ENCODE results near the gene CCDC120.

DNA sequence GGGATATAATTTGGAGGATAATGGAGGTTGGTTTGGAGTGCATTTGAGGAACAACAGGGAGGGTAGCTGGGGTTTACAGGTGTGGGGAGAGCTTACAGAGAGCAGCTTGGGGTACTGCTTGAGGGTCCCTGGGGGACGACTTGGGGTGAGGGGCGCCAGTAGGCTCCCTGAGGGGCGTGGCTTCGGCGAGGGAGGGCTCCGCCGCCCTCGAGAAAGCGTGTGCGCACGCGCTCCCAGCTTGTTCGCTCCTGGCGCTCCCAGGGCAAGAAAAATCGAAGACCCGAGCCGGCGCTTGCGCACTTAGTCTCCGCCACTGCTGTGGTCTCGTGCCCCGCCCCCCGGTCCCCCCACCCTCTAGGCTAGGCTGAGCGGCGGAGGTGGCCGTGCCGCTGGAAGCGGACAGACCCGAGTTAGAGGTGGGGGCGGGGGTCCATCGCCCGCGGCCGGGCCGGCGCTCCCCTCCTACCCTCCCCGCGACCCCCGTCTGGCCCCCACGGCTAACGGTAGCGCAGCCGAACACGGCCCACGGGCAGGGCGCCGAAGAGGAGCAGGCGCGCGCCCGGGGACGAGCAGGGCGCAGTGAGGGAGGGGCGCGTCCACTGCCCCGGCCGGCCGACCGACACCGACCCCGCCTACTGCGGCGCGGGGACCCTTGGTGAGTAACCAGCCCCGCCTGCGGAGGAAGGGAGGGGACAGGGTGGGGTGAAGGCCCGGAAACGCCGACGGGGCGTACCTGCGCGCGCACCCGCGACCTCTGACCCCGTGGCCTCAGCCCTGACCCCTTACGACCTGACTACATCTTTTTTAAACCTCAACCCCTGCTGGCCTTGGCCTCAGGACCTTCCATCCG lies 5.4 kb upstream of the CCDC120 start:
- TF ChIP-seq CTCF (IDR thresholded peaks at IDR 0.05) (no peak), CHD2 (IDR thresholded peaks at IDR 0.05; ENCODE audit: low read length, partially characterized antibody) (peak; percentile 6), REST (IDR thresholded peaks at IDR 0.05; ENCODE audit: low read depth, low read length) (no peak), POLR2AphosphoS5 (IDR thresholded peaks at IDR 0.05; ENCODE audit: low read depth, low read length) (no peak)

All from SK-N-SH (cell line).